Stimulated activated CD4-positive, alpha-beta T cell treated with anti-CD3 and anti-CD28 coated beads, TNF-alpha, amount 100 ng/mL, for 1 hour (primary cell): Measurements from ENCODE around the gene SCYGR7.
"Not testable (repeated sequence)": the region's sequence is repeated elsewhere in the genome, so short reads cannot be mapped to it uniquely, and the experiment has no call there.

Source experiments
- DNase-seq, 3 donors: peaks; one replicate each; pipeline ENCODE4 v3.0.0-alpha.2; 2020; ENCODE audit warnings: low read depth in 3 of 3, low spot score in 1 of 3

The SCYGR7 gene

GRCh38 chr2:227728035-227728434 is at the start of gene SCYGR7:
Gene SCYGR7, plus strand, starts transcription at chr2:227728335. Its CDS starts 0 bp downstream, at chr2:227728335.
- no peak for DNase-seq

GRCh38 chr2:227684258-227684657 is 43.9 kb upstream of the SCYGR7 start:
- DNase-seq = no peak

GRCh38 chr2:227687189-227687588 is 40.9 kb upstream of the SCYGR7 start:
- DNase-seq = no peak

GRCh38 chr2:227696990-227697679 is 31.0 kb upstream of the SCYGR7 start:
- DNase-seq = no peak

- DNase-seq = no peak
Measured at GRCh38 chr2:227701556-227701955, 26.6 kb upstream of the SCYGR7 start.

- no peak for DNase-seq
Measured at GRCh38 chr2:227703280-227703732, 24.8 kb upstream of the SCYGR7 start.

- DNase-seq = no peak
Measured at GRCh38 chr2:227703961-227704360, 24.2 kb upstream of the SCYGR7 start.

- DNase-seq = no peak
Measured at GRCh38 chr2:227706859-227707258, 21.3 kb upstream of the SCYGR7 start.

GRCh38 chr2:227707390-227707789 is 20.7 kb upstream of the SCYGR7 start:
- no peak for DNase-seq

- DNase-seq = no peak
Measured at GRCh38 chr2:227710986-227711385, 17.1 kb upstream of the SCYGR7 start.

GRCh38 chr2:227713291-227713690 is 14.8 kb upstream of the SCYGR7 start:
- DNase-seq = no peak

GRCh38 chr2:227716501-227716900 is 11.6 kb upstream of the SCYGR7 start:
- no peak for DNase-seq

GRCh38 chr2:227717687-227718567 is 10.2 kb upstream of the SCYGR7 start, which contains the start of gene SLC19A3:
Gene SLC19A3, minus strand, starts transcription at chr2:227718028. Its CDS starts 15,710 bp downstream, at chr2:227702318.
- no peak for DNase-seq

- no peak for DNase-seq
Measured at GRCh38 chr2:227719641-227720040, 8.5 kb upstream of the SCYGR7 start.

GRCh38 chr2:227720680-227721079 is 7.5 kb upstream of the SCYGR7 start:
- DNase-seq = no peak

GRCh38 chr2:227722821-227723220 is 5.3 kb upstream of the SCYGR7 start:
- DNase-seq = not testable (repeated sequence)

- DNase-seq = no peak
Measured at GRCh38 chr2:227724394-227725039, 3.6 kb upstream of the SCYGR7 start, which contains the start of gene SCYGR6. Gene SCYGR6, minus strand, starts transcription at chr2:227724757. Its CDS starts 0 bp downstream, at chr2:227724757.

GRCh38 chr2:227739351-227739750 is 11.2 kb downstream of the SCYGR7 start:
- DNase-seq = no peak

GRCh38 chr2:227740705-227741104 is 12.6 kb downstream of the SCYGR7 start:
- not testable (repeated sequence) for DNase-seq

- no peak for DNase-seq
Measured at GRCh38 chr2:227745594-227745993, 17.5 kb downstream of the SCYGR7 start, which contains the start of gene SCYGR8. Gene SCYGR8, plus strand, starts transcription at chr2:227745894. Its CDS starts 0 bp downstream, at chr2:227745894.

GRCh38 chr2:227748079-227748478 is 19.9 kb downstream of the SCYGR7 start:
- no peak for DNase-seq
